ENCODE results near the gene CD68.

GRCh38 chr17:7530023-7530900, 49.2 kb upstream of the CD68 start:
- TF ChIP-seq CTCF (IDR thresholded peaks at IDR 0.05; ENCODE audit: poor library complexity) (no peak), EZH2 (IDR thresholded peaks at IDR 0.05; ENCODE audit: borderline replicate concordance) (no peak)
